Lung (tissue), 12 donors: ENCODE data around the gene VPS4B. TPM values are rescaled to one million over a fixed set of nuclear protein-coding genes. Genes with fewer than 3 reads are reported as not detected.

Source experiments
- ATAC-seq: fragments of 200-7000 bp; cut with Tn5 transposase; one replicate; pipeline ENCODE4 v1.9.1; 2020; ENCODE audit warnings: moderate number of reproducible peaks; ENCODE audit not compliant: insufficient read depth, low FRiP score
- DNase-seq, 3 donors: peaks; one replicate each; pipeline ENCODE4 v3.0.0-alpha.2; 2013 to 2017
- H3K27ac ChIP-seq, 2 donors: one replicate each; pipeline ENCODE4 v1.5.1; 2013; ENCODE audit warnings: mild to moderate bottlenecking in 2 of 2, moderate library complexity in 2 of 2, control low read depth in 1 of 2, inconsistent platforms in 1 of 2, low read depth in 1 of 2, low read length in 1 of 2
- H3K27me3 ChIP-seq, 3 donors: one replicate each; pipeline ENCODE4 v1.5.1; 2013; ENCODE audit warnings: low read length in 2 of 3; ENCODE audit not compliant: control insufficient read depth in 3 of 3, insufficient read depth in 3 of 3
- H3K36me3 ChIP-seq, 4 donors: one replicate each; pipeline ENCODE4 v1.5.1; 2013; ENCODE audit warnings: low read length in 4 of 4, mild to moderate bottlenecking in 1 of 4, moderate library complexity in 1 of 4; ENCODE audit not compliant: control insufficient read depth in 4 of 4, insufficient read depth in 4 of 4
- H3K4me1 ChIP-seq, 5 donors: one replicate each; pipeline ENCODE4 v1.5.1; 2013; ENCODE audit warnings: low read length in 5 of 5, mild to moderate bottlenecking in 2 of 5, moderate library complexity in 1 of 5; ENCODE audit not compliant: control insufficient read depth in 5 of 5, insufficient read depth in 5 of 5
- H3K4me3 ChIP-seq: one replicate; pipeline ENCODE4 v1.5.1; 2013; ENCODE audit warnings: mild to moderate bottlenecking, control low read depth, moderate library complexity
- H3K9ac ChIP-seq, 2 donors: one replicate each; pipeline ENCODE4 v1.5.1; 2013; ENCODE audit warnings: low read length in 2 of 2, control low read depth in 1 of 2; ENCODE audit not compliant: insufficient read depth in 1 of 2
- H3K9me3 ChIP-seq, 4 donors: one replicate each; pipeline ENCODE4 v1.5.1; 2013; ENCODE audit warnings: low read length in 3 of 4, mild to moderate bottlenecking in 1 of 4, moderate library complexity in 1 of 4; ENCODE audit not compliant: control insufficient read depth in 4 of 4, insufficient read depth in 3 of 4
- WGBS, 2 donors: extraction: QIAGEN DNeasy Blood & Tissue Kit; methylation state at CpG; one replicate each; pipeline ENCODE4 v1.1.7; 2013; 5-methylcytosine and 5-hydroxymethylcytosine counted together
- polyA plus RNA-seq, 2 donors: library from polyadenylated mRNA; stranded (reverse); fragments of 200-250 nt; gene quantifications; one replicate each; pipeline ENCODE4 v1.2.1, GENCODE V29; 2013
- total RNA-seq, 2 donors: library from RNA; depleted of rRNA in 1 of 2; stranded (reverse); fragments of >200 nt in 1 of 2; gene quantifications; one replicate each; pipeline ENCODE4 v1.2.1, GENCODE V29; 2014 to 2021
- TF ChIP-seq, protein P1 (sequence below): IDR thresholded peaks from 2 replicates; pipeline ENCODE4 v1.5.1; 2012; ENCODE audit warnings: mild to moderate bottlenecking; ENCODE audit errors: control extremely low read depth, extremely low read depth
- donor health status: control.
- donor health status: control.
- donor health status: Bipolar disorder and iron deficiency.
- donor health status: healthy.
- donor health status: DM: yes; HTN: yes; CAD: no.

The VPS4B gene
- total and polyA plus RNA-seq, 4 donors: 11.7 to 56.1 (median 40.8) TPM

- Histone ChIP-seq H3K36me3 (peaks cover 15 to 48% (median 29%) of the 10 kb centered on the region in 4 donors), H3K9me3 (no peaks in the 10 kb centered on the region), H3K4me1 (peaks cover 0 to 3% (median 0%) of the 10 kb centered on the region in 5 donors), H3K4me3 (no peak overlapping the region), H3K27me3 (no peaks in the 10 kb centered on the region), H3K9ac (no peak overlapping the region), H3K27ac (no peak overlapping the region)
- TF ChIP-seq, protein P1, sequence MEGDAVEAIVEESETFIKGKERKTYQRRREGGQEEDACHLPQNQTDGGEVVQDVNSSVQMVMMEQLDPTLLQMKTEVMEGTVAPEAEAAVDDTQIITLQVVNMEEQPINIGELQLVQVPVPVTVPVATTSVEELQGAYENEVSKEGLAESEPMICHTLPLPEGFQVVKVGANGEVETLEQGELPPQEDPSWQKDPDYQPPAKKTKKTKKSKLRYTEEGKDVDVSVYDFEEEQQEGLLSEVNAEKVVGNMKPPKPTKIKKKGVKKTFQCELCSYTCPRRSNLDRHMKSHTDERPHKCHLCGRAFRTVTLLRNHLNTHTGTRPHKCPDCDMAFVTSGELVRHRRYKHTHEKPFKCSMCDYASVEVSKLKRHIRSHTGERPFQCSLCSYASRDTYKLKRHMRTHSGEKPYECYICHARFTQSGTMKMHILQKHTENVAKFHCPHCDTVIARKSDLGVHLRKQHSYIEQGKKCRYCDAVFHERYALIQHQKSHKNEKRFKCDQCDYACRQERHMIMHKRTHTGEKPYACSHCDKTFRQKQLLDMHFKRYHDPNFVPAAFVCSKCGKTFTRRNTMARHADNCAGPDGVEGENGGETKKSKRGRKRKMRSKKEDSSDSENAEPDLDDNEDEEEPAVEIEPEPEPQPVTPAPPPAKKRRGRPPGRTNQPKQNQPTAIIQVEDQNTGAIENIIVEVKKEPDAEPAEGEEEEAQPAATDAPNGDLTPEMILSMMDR: no peak
- DNase-seq: no peak
- no peak for ATAC-seq
- whole genome bisulfite sequencing, 2 donors: 93 to 97% methylated on average over 7 of the region's 7 CpGs
Measured at GRCh38 chr18:63356272-63356896, 65.9 kb downstream of the VPS4B start.

GRCh38 chr18:63350230-63350629 lies 72.0 kb downstream of the VPS4B start:
- H3K27ac ChIP-seq: no peak overlapping the region
- WGBS, 2 donors: 49 to 50% methylated on average over 2 of the region's 2 CpGs
- TF ChIP-seq, protein P1: no peak
- H3K9me3 ChIP-seq: peaks cover 0 to 1% (median 0%) of the 10 kb centered on the region in 4 donors
- no peak overlapping the region for H3K9ac ChIP-seq
- H3K4me3 ChIP-seq: no peak overlapping the region
- no peaks in the 10 kb centered on the region for H3K27me3 ChIP-seq
- peaks cover 0 to 8% (median 0%) of the 10 kb centered on the region in 5 donors for H3K4me1 ChIP-seq
- ATAC-seq: no peak
- peaks cover 29 to 57% (median 41%) of the 10 kb centered on the region in 4 donors for H3K36me3 ChIP-seq
- DNase-seq: no peak

- Histone ChIP-seq H3K36me3 (peaks cover 36 to 46% (median 42%) of the 10 kb centered on the region in 4 donors), H3K9me3 (peaks cover 0 to 1% (median 0%) of the 10 kb centered on the region in 4 donors), H3K9ac (no peak overlapping the region), H3K27me3 (no peaks in the 10 kb centered on the region), H3K4me3 (no peak overlapping the region), H3K27ac (no peak overlapping the region), H3K4me1 (peaks cover 0 to 8% (median 0%) of the 10 kb centered on the region in 5 donors)
- TF ChIP-seq, protein P1: no peak
- WGBS, 2 donors: 96 to 97% methylated on average over 7 of the region's 7 CpGs
- no peak for DNase-seq
- no peak for ATAC-seq
Measured at GRCh38 chr18:63348508-63349136, 73.7 kb downstream of the VPS4B start.
